ENCODE data around the gene ORC3.

DNA sequence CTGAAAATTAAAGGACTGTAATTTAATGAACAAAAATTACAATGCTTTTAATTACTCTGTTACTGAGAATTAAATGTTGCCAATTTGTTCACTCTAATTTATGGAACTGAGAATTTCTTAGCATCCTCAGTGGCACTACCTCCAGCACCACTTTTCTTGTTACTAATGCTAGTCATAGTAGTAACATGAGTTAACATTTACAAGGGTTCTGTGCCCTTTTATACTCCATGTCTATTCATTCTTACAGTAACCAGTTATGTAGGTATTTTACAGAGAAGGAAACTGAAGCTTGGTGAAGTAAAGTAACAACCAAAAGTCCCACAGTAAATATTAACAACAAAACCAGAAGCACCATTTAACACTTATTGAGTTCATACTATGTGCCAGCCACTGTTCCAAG, 34.4 kb upstream of the ORC3 start:
- no peak for TF ChIP-seq EZH2 (IDR thresholded peaks at IDR 0.05; ENCODE audit: insufficient read depth, poor library complexity, severe bottlenecking)
- no peak for TF ChIP-seq EZH2phosphoT487 (IDR thresholded peaks at IDR 0.05; ENCODE audit: insufficient read depth, low read depth)

All from GM23248 (cell line).